ENCODE results near the gene MGAT4B. TPM values are rescaled to one million over a fixed set of nuclear protein-coding genes. Genes with fewer than 3 reads are reported as not detected.

Gene MGAT4B
- total RNA-seq, 1 donor from 2014 or later, result 95.5 TPM

- Histone ChIP-seq H3K4me1 (peaks cover 82% of the 10 kb centered on the region), H3K36me3 (peaks cover 0 to 41% of the 10 kb centered on the region in 2 donors), H3K4me3 (peak overlapping the region; percentile 85 to 99), H3K27me3 (no peaks in the 10 kb centered on the region), H3K27ac (peak overlapping the region; percentile 99), H3K9me3 (no peaks in the 10 kb centered on the region)
- intact Hi-C loops (cut with DNase I), result loop anchor here (2.0 kb wide), 1 partner anchor 15 kb away; the partner anchor contains the start of gene MGAT4B
- peak in 1 of 2 donors; percentile 96 for DNase-seq (ENCODE audit: extremely low spot score in 2 of 2)
- TF ChIP-seq POLR2A (IDR thresholded peaks at IDR 0.05) (peak in 1 of 2 donors; percentile 91), POLR2AphosphoS5 (IDR thresholded peaks at IDR 0.05; ENCODE audit: insufficient read depth in 1 of 2, low read depth in 1 of 2) (peak; percentile 83 to 98)
- TF ChIP-seq, protein P1, sequence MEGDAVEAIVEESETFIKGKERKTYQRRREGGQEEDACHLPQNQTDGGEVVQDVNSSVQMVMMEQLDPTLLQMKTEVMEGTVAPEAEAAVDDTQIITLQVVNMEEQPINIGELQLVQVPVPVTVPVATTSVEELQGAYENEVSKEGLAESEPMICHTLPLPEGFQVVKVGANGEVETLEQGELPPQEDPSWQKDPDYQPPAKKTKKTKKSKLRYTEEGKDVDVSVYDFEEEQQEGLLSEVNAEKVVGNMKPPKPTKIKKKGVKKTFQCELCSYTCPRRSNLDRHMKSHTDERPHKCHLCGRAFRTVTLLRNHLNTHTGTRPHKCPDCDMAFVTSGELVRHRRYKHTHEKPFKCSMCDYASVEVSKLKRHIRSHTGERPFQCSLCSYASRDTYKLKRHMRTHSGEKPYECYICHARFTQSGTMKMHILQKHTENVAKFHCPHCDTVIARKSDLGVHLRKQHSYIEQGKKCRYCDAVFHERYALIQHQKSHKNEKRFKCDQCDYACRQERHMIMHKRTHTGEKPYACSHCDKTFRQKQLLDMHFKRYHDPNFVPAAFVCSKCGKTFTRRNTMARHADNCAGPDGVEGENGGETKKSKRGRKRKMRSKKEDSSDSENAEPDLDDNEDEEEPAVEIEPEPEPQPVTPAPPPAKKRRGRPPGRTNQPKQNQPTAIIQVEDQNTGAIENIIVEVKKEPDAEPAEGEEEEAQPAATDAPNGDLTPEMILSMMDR (IDR thresholded peaks at IDR 0.05), result peak in 1 of 3 experiments; percentile 12
Observed at GRCh38 chr5:179821298-179822058, 14.8 kb upstream of the MGAT4B start.

- H3K9me3 ChIP-seq, result no peaks in the 10 kb centered on the region
- H3K27ac ChIP-seq, result peak within 1 kb of the TSS; percentile 99
- H3K36me3 ChIP-seq, result peaks cover 0 to 34% of the 10 kb centered on the region in 2 donors
- H3K4me3 ChIP-seq, result peak within 1 kb of the TSS; percentile 85 to 99
- intact Hi-C loops (cut with DNase I), result loop anchor here (2.0 kb wide), 1 partner anchor 14 kb away; the partner anchor contains the start of gene MGAT4B
- H3K27me3 ChIP-seq, result no peaks in the 10 kb centered on the region
- DNase-seq (ENCODE audit: extremely low spot score in 2 of 2), result no peak
- H3K4me1 ChIP-seq, result peaks cover 79% of the 10 kb centered on the region
- TF ChIP-seq POLR2A (IDR thresholded peaks at IDR 0.05), result peak; percentile 42 to 97
- TF ChIP-seq, protein P1 (IDR thresholded peaks at IDR 0.05), result no peak
- peak; percentile 9 to 90 for TF ChIP-seq POLR2AphosphoS5 (IDR thresholded peaks at IDR 0.05; ENCODE audit: insufficient read depth in 1 of 2, low read depth in 1 of 2)
Observed at GRCh38 chr5:179820483-179821297, 14.0 kb upstream of the MGAT4B start, which contains the start of gene SQSTM1. TSS of gene SQSTM1 (plus strand) at chr5:179820905. CDS start at chr5:179820937, 32 bp downstream.

DNA sequence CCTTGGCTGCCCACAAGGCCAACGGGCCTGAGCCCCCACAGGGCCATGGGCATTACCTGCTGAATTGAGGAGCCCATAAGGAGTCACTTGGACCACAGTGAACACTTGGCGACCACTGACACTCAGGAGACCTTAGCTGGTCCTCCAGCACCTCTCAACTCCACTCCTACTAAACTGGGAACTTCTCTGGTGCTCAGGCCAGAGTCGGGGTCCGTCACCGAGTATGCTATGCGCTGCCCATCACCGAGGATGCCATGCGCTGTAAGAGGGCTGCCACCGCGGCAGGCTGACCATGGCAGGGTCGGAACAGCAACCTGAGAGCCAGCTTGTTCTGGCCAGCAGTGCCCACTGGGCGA is 13.4 kb upstream of the MGAT4B start:
- H3K4me1 ChIP-seq, result peaks cover 73% of the 10 kb centered on the region
- H3K36me3 ChIP-seq, result peaks cover 0 to 28% of the 10 kb centered on the region in 2 donors
- H3K27me3 ChIP-seq, result no peaks in the 10 kb centered on the region
- H3K27ac ChIP-seq, result peak overlapping the region; percentile 99
- H3K4me3 ChIP-seq, result peak overlapping the region; percentile 85 to 99
- intact Hi-C loops (cut with DNase I), result loop anchor here (2.0 kb wide), 1 partner anchor 13 kb away; the partner anchor contains the start of gene MGAT4B
- TF ChIP-seq POLR2AphosphoS5 (IDR thresholded peaks at IDR 0.05; ENCODE audit: insufficient read depth in 1 of 2, low read depth in 1 of 2) (no peak), POLR2A (IDR thresholded peaks at IDR 0.05) (no peak)
- TF ChIP-seq, protein P1 (IDR thresholded peaks at IDR 0.05), result no peak
- H3K9me3 ChIP-seq, result no peaks in the 10 kb centered on the region
- no peak for DNase-seq (ENCODE audit: extremely low spot score in 2 of 2)

GRCh38 chr5:179819296-179820126 is 12.8 kb upstream of the MGAT4B start:
- Histone ChIP-seq H3K27ac (peak overlapping the region; percentile 99), H3K4me1 (peaks cover 67% of the 10 kb centered on the region), H3K4me3 (peak overlapping the region; percentile 85 to 99), H3K27me3 (no peaks in the 10 kb centered on the region), H3K36me3 (peaks cover 0 to 22% of the 10 kb centered on the region in 2 donors), H3K9me3 (no peaks in the 10 kb centered on the region)
- DNase-seq (ENCODE audit: extremely low spot score in 2 of 2), result no peak
- TF ChIP-seq POLR2AphosphoS5 (IDR thresholded peaks at IDR 0.05; ENCODE audit: insufficient read depth in 1 of 2, low read depth in 1 of 2) (no peak), POLR2A (IDR thresholded peaks at IDR 0.05) (no peak)
- TF ChIP-seq, protein P1 (IDR thresholded peaks at IDR 0.05), result no peak
- intact Hi-C loops (cut with DNase I), result loop anchor here (2.0 kb wide), 1 partner anchor 13 kb away; the partner anchor contains the start of gene MGAT4B
